Astrocyte (in vitro differentiated cells and primary cell): ENCODE measurements around the gene DYNLRB1. TPM values are rescaled to one million over a fixed set of nuclear protein-coding genes. Genes with fewer than 3 reads are reported as not detected.
"Not testable (repeated sequence)": the region's sequence is repeated elsewhere in the genome, so short reads cannot be mapped to it uniquely, and the experiment has no call there.

Experiments
- DNase-seq: peaks from one replicate; pipeline ENCODE4 v3.0.0-alpha.2; 2010; ENCODE audit warnings: low read depth
- FAIRE-seq: peaks from 2 replicates; lab custom pipeline; 2011; peaks lifted over from hg19 to GRCh38; lab: Jason Lieb, UNC
- H2AFZ ChIP-seq: 2 replicates; pipeline ENCODE4 v1.6.0; 2012; ENCODE audit warnings: low read depth, low read length, inconsistent platforms
- H3K27ac ChIP-seq: 2 replicates; pipeline ENCODE4 v1.5.1; 2011; ENCODE audit warnings: low read depth, low read length, inconsistent platforms
- H3K27me3 ChIP-seq: 2 replicates; pipeline ENCODE4 v1.6.0; 2011; ENCODE audit warnings: low read length, inconsistent platforms; ENCODE audit not compliant: insufficient read depth
- H3K36me3 ChIP-seq: 2 replicates; pipeline ENCODE4 v1.5.1; 2011; ENCODE audit warnings: low read length, inconsistent platforms; ENCODE audit not compliant: insufficient read depth
- H3K4me1 ChIP-seq: 2 replicates; pipeline ENCODE4 v1.5.1; 2011; ENCODE audit warnings: low read length, inconsistent platforms; ENCODE audit not compliant: insufficient read depth
- H3K4me2 ChIP-seq: 2 replicates; pipeline ENCODE4 v1.6.0; 2012; ENCODE audit warnings: low read length, inconsistent platforms
- H3K4me3 ChIP-seq: 2 replicates; pipeline ENCODE4 v1.5.1; 2011; ENCODE audit warnings: low read depth, mild to moderate bottlenecking, low read length, inconsistent platforms; ENCODE audit not compliant: insufficient read depth
- H3K79me2 ChIP-seq: 2 replicates; pipeline ENCODE4 v1.6.0; 2012; ENCODE audit warnings: mild to moderate bottlenecking, low read length, inconsistent platforms; ENCODE audit not compliant: insufficient read depth
- H3K9ac ChIP-seq: 2 replicates; pipeline ENCODE4 v1.6.0; 2012; ENCODE audit warnings: mild to moderate bottlenecking, low read length, inconsistent platforms
- H3K9me3 ChIP-seq: 2 replicates; pipeline ENCODE4 v1.5.1; 2012; ENCODE audit warnings: low read depth, mild to moderate bottlenecking, low read length, inconsistent platforms; ENCODE audit not compliant: insufficient read depth
- H4K20me1 ChIP-seq: 2 replicates; pipeline ENCODE4 v1.6.0; 2012; ENCODE audit warnings: low read length, inconsistent platforms; ENCODE audit not compliant: insufficient read depth
- H3K27ac Mint-ChIP-seq: one replicate; pipeline ENCODE4 v1.8.0; 2021; ENCODE audit warnings: mild to moderate bottlenecking, mixed read lengths; ENCODE audit not compliant: unreplicated experiment
- H3K27me3 Mint-ChIP-seq: one replicate; pipeline ENCODE4 v1.8.0; 2021; ENCODE audit warnings: low read depth, mixed read lengths; ENCODE audit not compliant: unreplicated experiment
- H3K36me3 Mint-ChIP-seq: one replicate; pipeline ENCODE4 v1.8.0; 2021; ENCODE audit warnings: low read depth, mixed read lengths; ENCODE audit not compliant: unreplicated experiment
- H3K4me1 Mint-ChIP-seq: one replicate; pipeline ENCODE4 v1.8.0; 2021; ENCODE audit warnings: low read depth, mixed read lengths; ENCODE audit not compliant: unreplicated experiment
- H3K4me3 Mint-ChIP-seq: one replicate; pipeline ENCODE4 v1.8.0; 2021; ENCODE audit warnings: mild to moderate bottlenecking, moderate library complexity, mixed read lengths; ENCODE audit not compliant: unreplicated experiment
- H3K9me3 Mint-ChIP-seq: one replicate; pipeline ENCODE4 v1.8.0; 2021; ENCODE audit warnings: mild to moderate bottlenecking, mixed read lengths; ENCODE audit not compliant: unreplicated experiment
- CTCF ChIP-seq: IDR thresholded peaks from 2 replicates; pipeline ENCODE4 v1.5.1; 2011; ENCODE audit warnings: low read depth, mild to moderate bottlenecking, inconsistent platforms, low read length, moderate library complexity; ENCODE audit not compliant: insufficient read depth
- EZH2 ChIP-seq: IDR thresholded peaks from 2 replicates; pipeline ENCODE4 v1.6.1; 2012; ENCODE audit warnings: mild to moderate bottlenecking, low read length, inconsistent platforms; ENCODE audit not compliant: insufficient read depth
- total RNA-seq: library from RNA; stranded (reverse); gene quantifications from 2 replicates; pipeline ENCODE4 v1.2.1, GENCODE V29; 2021

Gene DYNLRB1
- total RNA-seq, 1 donor from 2014 or later, result 118 TPM

GRCh38 chr20:34475979-34476736 lies 40.1 kb upstream of the DYNLRB1 start:
- H3K36me3 Mint-ChIP-seq, result peaks cover 17% of the 10 kb centered on the region
- Histone ChIP-seq H4K20me1 (peaks cover 28% of the 10 kb centered on the region), H3K27me3 (no peaks in the 10 kb centered on the region), H3K9ac (no peak overlapping the region), H3K4me2 (peak overlapping the region; percentile 39), H3K36me3 (peaks cover 39% of the 10 kb centered on the region), H3K4me3 (no peak overlapping the region), H3K79me2 (peaks cover 6% of the 10 kb centered on the region), H2AFZ (no peak overlapping the region), H3K4me1 (peaks cover 10% of the 10 kb centered on the region), H3K9me3 (no peaks in the 10 kb centered on the region), H3K27ac (no peak overlapping the region)
- no peaks in the 10 kb centered on the region for H3K9me3 Mint-ChIP-seq
- peak; percentile 46 for TF ChIP-seq CTCF
- no peak for TF ChIP-seq EZH2
- H3K27ac Mint-ChIP-seq, result no peak overlapping the region
- no peak for DNase-seq
- no peak overlapping the region for H3K4me3 Mint-ChIP-seq
- H3K4me1 Mint-ChIP-seq, result peaks cover 21% of the 10 kb centered on the region
- H3K27me3 Mint-ChIP-seq, result no peaks in the 10 kb centered on the region
- FAIRE-seq, result no peak

GRCh38 chr20:34479627-34480026 lies 36.6 kb upstream of the DYNLRB1 start:
- no peak for FAIRE-seq

GRCh38 chr20:34482154-34482553 lies 34.1 kb upstream of the DYNLRB1 start:
- not testable (repeated sequence) for H3K27ac ChIP-seq, H3K9me3 ChIP-seq, H2AFZ ChIP-seq, H3K4me3 Mint-ChIP-seq, H3K4me1 ChIP-seq, H3K27ac Mint-ChIP-seq, DNase-seq, H3K27me3 ChIP-seq, H3K27me3 Mint-ChIP-seq, H3K4me1 Mint-ChIP-seq, H3K4me2 ChIP-seq, H3K9ac ChIP-seq, FAIRE-seq, H3K4me3 ChIP-seq, H3K79me2 ChIP-seq, H3K9me3 Mint-ChIP-seq
- peaks cover 39% of the 10 kb centered on the region for H3K36me3 Mint-ChIP-seq
- Histone ChIP-seq H4K20me1 (peaks cover 14% of the 10 kb centered on the region), H3K36me3 (peaks cover 56% of the 10 kb centered on the region)

More at GRCh38 chr20:34479627-34480026, 36.6 kb upstream of the DYNLRB1 start:
- Histone ChIP-seq H3K27me3 (no peaks in the 10 kb centered on the region), H3K9me3 (no peaks in the 10 kb centered on the region), H3K4me3 (no peak overlapping the region), H3K4me1 (peaks cover 3% of the 10 kb centered on the region), H3K27ac (no peak overlapping the region), H3K9ac (no peak overlapping the region), H3K4me2 (no peak overlapping the region), H2AFZ (no peak overlapping the region), H3K36me3 (peaks cover 56% of the 10 kb centered on the region), H3K79me2 (peaks cover 6% of the 10 kb centered on the region), H4K20me1 (peaks cover 15% of the 10 kb centered on the region)
- no peak for TF ChIP-seq EZH2
- no peak for TF ChIP-seq CTCF
- peaks cover 44% of the 10 kb centered on the region for H3K36me3 Mint-ChIP-seq
- peaks cover 8% of the 10 kb centered on the region for H3K9me3 Mint-ChIP-seq
- no peak for DNase-seq
- H3K27ac Mint-ChIP-seq, result no peak overlapping the region
- no peaks in the 10 kb centered on the region for H3K4me1 Mint-ChIP-seq
- H3K27me3 Mint-ChIP-seq, result no peaks in the 10 kb centered on the region
- H3K4me3 Mint-ChIP-seq, result no peak overlapping the region

GRCh38 chr20:34483585-34484220 lies 32.5 kb upstream of the DYNLRB1 start:
- not testable (repeated sequence) for H3K27me3 ChIP-seq, H3K4me1 Mint-ChIP-seq
- peaks cover 41% of the 10 kb centered on the region for H3K36me3 Mint-ChIP-seq

More at GRCh38 chr20:34483585-34484220, 32.5 kb upstream of the DYNLRB1 start:
- not testable (repeated sequence) for H2AFZ ChIP-seq, H3K4me2 ChIP-seq, H3K27ac Mint-ChIP-seq, H3K4me3 Mint-ChIP-seq, H3K27me3 Mint-ChIP-seq, H3K9ac ChIP-seq, H3K27ac ChIP-seq, H3K9me3 Mint-ChIP-seq, H3K9me3 ChIP-seq, H3K4me3 ChIP-seq, DNase-seq, H3K79me2 ChIP-seq, H3K4me1 ChIP-seq, FAIRE-seq
- peaks cover 23% of the 10 kb centered on the region for H4K20me1 ChIP-seq
- peaks cover 60% of the 10 kb centered on the region for H3K36me3 ChIP-seq
